NK-92 (cell line): Measurements from ENCODE around the gene TMEM106B.
A peak's percentile ranks its signal among the peaks of the same experiment; 100 is the strongest.
"Not testable (repeated sequence)": the region's sequence is repeated elsewhere in the genome, so short reads cannot be mapped to it uniquely, and the experiment has no call there.

Experiments
- DNase-seq: peaks from one replicate; lab custom pipeline; 2025; ENCODE audit not compliant: unreplicated experiment; lab: John Stamatoyannopoulos, UW

TMEM106B gene

GRCh38 chr7:12211054-12211710, at the start of gene TMEM106B:
TMEM106B (plus strand) TSS chr7:12211294; CDS start chr7:12214811, 3,517 bp downstream.
- peak; percentile 72 for DNase-seq

GRCh38 chr7:12162415-12163113, 48.5 kb upstream of the TMEM106B start:
- DNase-seq: no peak

- DNase-seq: not testable (repeated sequence)
Measured at GRCh38 chr7:12168065-12168464, 43.0 kb upstream of the TMEM106B start.

- not testable (repeated sequence) for DNase-seq
Measured at GRCh38 chr7:12169981-12170820, 40.9 kb upstream of the TMEM106B start.

- DNase-seq: no peak
Measured at GRCh38 chr7:12173671-12174070, 37.4 kb upstream of the TMEM106B start.

- DNase-seq: no peak
Measured at GRCh38 chr7:12174931-12175330, 36.2 kb upstream of the TMEM106B start.

- DNase-seq: no peak
Measured at GRCh38 chr7:12178317-12178716, 32.8 kb upstream of the TMEM106B start.

- no peak for DNase-seq
Measured at GRCh38 chr7:12194426-12194825, 16.7 kb upstream of the TMEM106B start.

- DNase-seq: no peak
Measured at GRCh38 chr7:12196386-12196785, 14.7 kb upstream of the TMEM106B start.

GRCh38 chr7:12199363-12199762, 11.7 kb upstream of the TMEM106B start:
- DNase-seq: no peak

GRCh38 chr7:12207046-12207445, 4.0 kb upstream of the TMEM106B start:
- DNase-seq: no peak

- DNase-seq: no peak
Measured at GRCh38 chr7:12209221-12209620, 1.9 kb upstream of the TMEM106B start.

GRCh38 chr7:12210179-12211053, 678 bp upstream of the TMEM106B start:
- no peak for DNase-seq

GRCh38 chr7:12211711-12212485, 804 bp downstream of the TMEM106B start:
- DNase-seq: no peak

GRCh38 chr7:12217311-12217710, 6.2 kb downstream of the TMEM106B start:
- DNase-seq: no peak

- no peak for DNase-seq
Measured at GRCh38 chr7:12220389-12221046, 9.4 kb downstream of the TMEM106B start.

- no peak for DNase-seq
Measured at GRCh38 chr7:12221414-12221813, 10.3 kb downstream of the TMEM106B start.

- DNase-seq: no peak
Measured at GRCh38 chr7:12222889-12223579, 11.9 kb downstream of the TMEM106B start.

- not testable (repeated sequence) for DNase-seq
Measured at GRCh38 chr7:12225017-12225416, 13.9 kb downstream of the TMEM106B start.
